Karpas-422 (cell line): ENCODE measurements around the gene TTC34. TPM values are rescaled to one million over a fixed set of nuclear protein-coding genes. Genes with fewer than 3 reads are reported as not detected.

Experiments used
- DNase-seq: peaks from one replicate; pipeline ENCODE4 v3.0.0-alpha.2; 2015
- H2AFZ ChIP-seq: fragments of 200-600 bp; sonication (generic); 2 replicates; pipeline ENCODE4 v1.6.1; 2014; ENCODE audit warnings: antibody characterized with exemption, low read length, mixed read lengths
- H3K27ac ChIP-seq: fragments of 200-600 bp; sonication (generic); 2 replicates; pipeline ENCODE4 v1.5.1; 2014; ENCODE audit warnings: mild to moderate bottlenecking, low read length, moderate library complexity
- H3K27me3 ChIP-seq: fragments of 200-600 bp; sonication (generic); 2 replicates; pipeline ENCODE4 v1.6.1; 2014; ENCODE audit warnings: low read length, mixed read lengths
- H3K36me3 ChIP-seq: fragments of 200-600 bp; sonication (generic); 2 replicates; pipeline ENCODE4 v1.6.1; 2014; ENCODE audit warnings: low read length, mixed read lengths; ENCODE audit not compliant: insufficient read depth
- H3K4me1 ChIP-seq: fragments of 200-600 bp; sonication (generic); 2 replicates; pipeline ENCODE4 v1.6.1; 2014; ENCODE audit warnings: mild to moderate bottlenecking, low read length, mixed read lengths
- H3K4me2 ChIP-seq: fragments of 200-600 bp; sonication (generic); 2 replicates; pipeline ENCODE4 v1.6.1; 2014; ENCODE audit warnings: low read length, low read depth, mild to moderate bottlenecking; ENCODE audit not compliant: poor library complexity, severe bottlenecking
- H3K4me3 ChIP-seq: fragments of 200-600 bp; sonication (generic); 2 replicates; pipeline ENCODE4 v1.5.1; 2014; ENCODE audit warnings: mild to moderate bottlenecking, antibody characterized with exemption, low read length, mixed read lengths
- H3K79me2 ChIP-seq: fragments of 200-600 bp; sonication (generic); 2 replicates; pipeline ENCODE4 v1.6.1; 2014; ENCODE audit warnings: mild to moderate bottlenecking, low read length, mixed read lengths
- H3K9ac ChIP-seq: fragments of 200-600 bp; sonication (generic); 2 replicates; pipeline ENCODE4 v1.6.0; 2014; ENCODE audit warnings: low read length
- H3K9me2 ChIP-seq: fragments of 200-600 bp; sonication (generic), shearing (Covaris generic); replicated peaks from 2 replicates; pipeline ENCODE4 v1.6.0; 2014; ENCODE audit warnings: mild to moderate bottlenecking, low read length, moderate library complexity; ENCODE audit not compliant: insufficient read depth
- H3K9me3 ChIP-seq: fragments of 300-700, 200-600 bp; sonication (generic); 2 replicates; pipeline ENCODE4 v1.6.1; 2014; ENCODE audit warnings: low read length, mixed read lengths
- H4K20me1 ChIP-seq: fragments of 200-600 bp; sonication (generic); 2 replicates; pipeline ENCODE4 v1.6.1; 2014; ENCODE audit warnings: mild to moderate bottlenecking, antibody characterized with exemption, low read length, low read depth; ENCODE audit not compliant: insufficient read depth
- total RNA-seq: library from RNA; depleted of rRNA; stranded (reverse); fragments of >200 nt; shearing (Covaris generic); gene quantifications from 2 replicates; pipeline ENCODE4 v1.2.3, GENCODE V29; 2014; ENCODE audit warnings: low replicate concordance

TTC34 gene
- total RNA-seq, 1 experiment from 2014 or later: 1.0 TPM

DNA sequence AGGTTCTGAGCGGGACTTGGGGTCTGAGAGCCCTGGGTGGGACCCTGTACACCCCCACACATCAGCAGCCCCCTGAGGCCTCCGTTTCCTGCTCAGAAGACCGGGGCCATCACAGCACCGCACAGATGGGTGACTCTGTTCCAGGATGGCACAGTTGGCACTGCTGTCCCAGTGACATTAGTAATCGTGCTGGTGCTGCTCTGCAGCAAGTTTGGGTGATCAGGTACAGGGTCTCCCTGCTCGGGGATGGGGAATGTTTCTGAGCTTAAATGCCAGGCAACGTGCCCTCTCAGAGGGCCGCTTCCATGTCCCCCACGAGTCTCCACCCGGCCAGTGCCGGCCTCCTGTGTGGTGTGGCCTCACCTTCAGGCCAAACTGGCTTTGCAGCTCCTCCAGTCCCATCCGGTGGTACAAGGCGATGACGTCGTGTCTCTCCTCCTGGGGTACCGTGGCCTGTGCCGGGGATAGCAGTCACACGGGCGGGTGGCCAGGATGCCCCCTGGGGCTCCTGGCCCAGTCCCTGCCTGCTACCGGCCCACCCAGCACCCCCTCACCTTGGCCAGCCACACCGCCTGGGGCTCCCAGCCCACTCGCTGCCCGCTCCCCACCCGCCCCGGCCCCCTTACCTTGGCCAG is 197.9 kb downstream of the TTC34 start:
- no peaks in the 10 kb centered on the region for H3K36me3 ChIP-seq
- H3K4me1 ChIP-seq: no peaks in the 10 kb centered on the region
- H3K9me3 ChIP-seq: no peaks in the 10 kb centered on the region
- no peak overlapping the region for H3K4me2 ChIP-seq
- no peak for DNase-seq
- H3K27ac ChIP-seq: no peak overlapping the region
- H3K9me2 ChIP-seq: no peaks in the 10 kb centered on the region
- no peaks in the 10 kb centered on the region for H4K20me1 ChIP-seq
- no peak overlapping the region for H3K9ac ChIP-seq
- H3K27me3 ChIP-seq: no peaks in the 10 kb centered on the region
- no peaks in the 10 kb centered on the region for H3K79me2 ChIP-seq
- no peak overlapping the region for H2AFZ ChIP-seq
- no peak overlapping the region for H3K4me3 ChIP-seq

GRCh38 chr1:2602866-2603520 is 198.5 kb downstream of the TTC34 start:
- no peak for DNase-seq
- Histone ChIP-seq H3K4me3 (no peak overlapping the region), H3K27me3 (no peaks in the 10 kb centered on the region), H4K20me1 (no peaks in the 10 kb centered on the region), H3K4me1 (no peaks in the 10 kb centered on the region), H3K79me2 (no peaks in the 10 kb centered on the region), H3K9me2 (no peaks in the 10 kb centered on the region), H3K36me3 (no peaks in the 10 kb centered on the region), H3K4me2 (no peak overlapping the region), H3K9ac (no peak overlapping the region), H2AFZ (no peak overlapping the region), H3K9me3 (no peaks in the 10 kb centered on the region), H3K27ac (no peak overlapping the region)

DNA sequence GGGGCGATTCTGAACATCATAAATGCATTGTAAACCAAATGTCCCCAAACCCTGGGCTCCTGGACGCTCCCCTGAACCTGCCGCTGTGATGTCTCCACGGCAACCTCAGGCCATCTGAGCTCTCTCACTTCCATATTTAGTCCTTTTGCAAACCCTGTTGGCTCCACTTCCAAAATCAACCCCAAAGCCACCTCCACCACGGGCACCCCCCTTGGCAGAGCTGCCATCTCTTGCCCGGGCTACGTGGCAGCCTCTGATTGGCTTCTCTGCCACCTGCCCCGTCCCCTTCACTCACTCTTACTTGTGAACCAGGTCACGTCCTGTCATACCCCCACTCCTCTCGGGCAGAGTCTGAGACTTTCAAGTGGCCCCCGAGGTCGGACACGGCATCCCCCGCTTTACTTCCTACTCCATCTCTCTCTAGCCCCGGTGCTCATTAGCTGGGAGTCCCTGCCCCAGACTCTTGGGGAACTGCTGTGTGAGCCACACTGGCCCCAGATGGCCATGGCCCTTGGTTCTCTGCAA is 199.1 kb downstream of the TTC34 start:
- Histone ChIP-seq H3K27me3 (no peaks in the 10 kb centered on the region), H4K20me1 (no peaks in the 10 kb centered on the region), H3K36me3 (no peaks in the 10 kb centered on the region), H3K79me2 (no peaks in the 10 kb centered on the region), H3K4me3 (no peak overlapping the region), H3K9me3 (no peaks in the 10 kb centered on the region), H3K27ac (no peak overlapping the region), H3K9me2 (no peaks in the 10 kb centered on the region), H2AFZ (no peak overlapping the region), H3K4me2 (no peak overlapping the region), H3K9ac (no peak overlapping the region), H3K4me1 (no peaks in the 10 kb centered on the region)
- no peak for DNase-seq

DNA sequence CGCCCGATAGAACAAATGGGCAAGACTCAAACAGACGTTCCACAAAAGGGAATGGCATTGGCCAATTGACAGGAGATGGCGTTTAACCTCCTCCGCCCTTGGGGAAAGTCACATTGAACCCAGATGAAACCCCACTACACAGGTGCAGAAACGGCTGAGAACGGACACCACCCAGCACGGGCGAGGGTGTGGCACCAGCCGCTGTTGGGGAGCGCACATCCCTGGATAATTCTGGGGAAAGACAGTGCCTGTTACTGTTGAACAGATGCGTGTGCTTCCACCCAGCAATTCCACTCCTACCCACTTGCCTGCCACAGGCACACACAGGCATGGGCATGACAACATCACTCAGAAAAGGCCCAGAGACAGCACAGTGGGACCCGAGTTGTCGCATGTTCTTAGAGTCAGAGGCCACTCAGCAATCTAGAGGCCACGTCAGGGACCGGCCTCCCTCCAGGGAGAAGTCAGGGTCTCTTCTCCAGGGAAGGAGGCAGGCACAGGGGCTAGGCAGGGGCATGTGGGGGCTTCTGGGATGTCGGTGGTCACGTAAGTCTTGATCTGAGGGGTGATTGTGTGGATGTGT is 199.7 kb downstream of the TTC34 start:
- H3K4me1 ChIP-seq: no peaks in the 10 kb centered on the region
- H3K27ac ChIP-seq: no peak overlapping the region
- no peaks in the 10 kb centered on the region for H3K79me2 ChIP-seq
- no peak overlapping the region for H3K9ac ChIP-seq
- no peaks in the 10 kb centered on the region for H3K9me2 ChIP-seq
- H4K20me1 ChIP-seq: no peaks in the 10 kb centered on the region
- H3K4me2 ChIP-seq: no peak overlapping the region
- no peak for DNase-seq
- H3K4me3 ChIP-seq: no peak overlapping the region
- no peaks in the 10 kb centered on the region for H3K9me3 ChIP-seq
- no peak overlapping the region for H2AFZ ChIP-seq
- no peaks in the 10 kb centered on the region for H3K36me3 ChIP-seq
- no peaks in the 10 kb centered on the region for H3K27me3 ChIP-seq

- H3K36me3 ChIP-seq: no peaks in the 10 kb centered on the region
- no peaks in the 10 kb centered on the region for H3K27me3 ChIP-seq
- no peak overlapping the region for H3K4me3 ChIP-seq
- H3K9me3 ChIP-seq: no peaks in the 10 kb centered on the region
- H3K4me2 ChIP-seq: no peak overlapping the region
- H2AFZ ChIP-seq: no peak overlapping the region
- H3K9me2 ChIP-seq: no peaks in the 10 kb centered on the region
- no peaks in the 10 kb centered on the region for H3K4me1 ChIP-seq
- no peak for DNase-seq
- H4K20me1 ChIP-seq: no peaks in the 10 kb centered on the region
- H3K79me2 ChIP-seq: no peaks in the 10 kb centered on the region
- H3K27ac ChIP-seq: no peak overlapping the region
- H3K9ac ChIP-seq: no peak overlapping the region
These were observed 203.1 kb downstream of the TTC34 start for GRCh38 chr1:2598329-2598931.

GRCh38 chr1:2597441-2598328 is 203.8 kb downstream of the TTC34 start:
- H3K9ac ChIP-seq: no peak overlapping the region
- no peaks in the 10 kb centered on the region for H3K9me2 ChIP-seq
- no peak for DNase-seq
- H3K36me3 ChIP-seq: no peaks in the 10 kb centered on the region
- H3K9me3 ChIP-seq: no peaks in the 10 kb centered on the region
- H4K20me1 ChIP-seq: no peaks in the 10 kb centered on the region
- H3K4me2 ChIP-seq: no peak overlapping the region
- no peak overlapping the region for H3K27ac ChIP-seq
- H3K4me3 ChIP-seq: no peak overlapping the region
- H3K4me1 ChIP-seq: no peaks in the 10 kb centered on the region
- no peaks in the 10 kb centered on the region for H3K79me2 ChIP-seq
- no peaks in the 10 kb centered on the region for H3K27me3 ChIP-seq
- no peak overlapping the region for H2AFZ ChIP-seq

GRCh38 chr1:2596530-2597333 is 204.8 kb downstream of the TTC34 start:
- no peaks in the 10 kb centered on the region for H4K20me1 ChIP-seq
- H3K9me2 ChIP-seq: no peaks in the 10 kb centered on the region
- DNase-seq: no peak
- H3K9me3 ChIP-seq: no peaks in the 10 kb centered on the region
- no peak overlapping the region for H3K27ac ChIP-seq
- H3K9ac ChIP-seq: no peak overlapping the region
- no peaks in the 10 kb centered on the region for H3K36me3 ChIP-seq
- H3K4me2 ChIP-seq: no peak overlapping the region
- H2AFZ ChIP-seq: no peak overlapping the region
- no peaks in the 10 kb centered on the region for H3K27me3 ChIP-seq
- H3K4me1 ChIP-seq: no peaks in the 10 kb centered on the region
- H3K4me3 ChIP-seq: no peak overlapping the region
- H3K79me2 ChIP-seq: no peaks in the 10 kb centered on the region
